NCI-H2227 (cell line): ENCODE results near the gene PGAP2.
"Not testable (repeated sequence)": the region's sequence is repeated elsewhere in the genome, so short reads cannot be mapped to it uniquely, and the experiment has no call there.

Experiments used
- DNase-seq: peaks from one replicate; lab custom pipeline; 2025; ENCODE audit not compliant: unreplicated experiment; lab: John Stamatoyannopoulos, UW

Gene PGAP2

DNA sequence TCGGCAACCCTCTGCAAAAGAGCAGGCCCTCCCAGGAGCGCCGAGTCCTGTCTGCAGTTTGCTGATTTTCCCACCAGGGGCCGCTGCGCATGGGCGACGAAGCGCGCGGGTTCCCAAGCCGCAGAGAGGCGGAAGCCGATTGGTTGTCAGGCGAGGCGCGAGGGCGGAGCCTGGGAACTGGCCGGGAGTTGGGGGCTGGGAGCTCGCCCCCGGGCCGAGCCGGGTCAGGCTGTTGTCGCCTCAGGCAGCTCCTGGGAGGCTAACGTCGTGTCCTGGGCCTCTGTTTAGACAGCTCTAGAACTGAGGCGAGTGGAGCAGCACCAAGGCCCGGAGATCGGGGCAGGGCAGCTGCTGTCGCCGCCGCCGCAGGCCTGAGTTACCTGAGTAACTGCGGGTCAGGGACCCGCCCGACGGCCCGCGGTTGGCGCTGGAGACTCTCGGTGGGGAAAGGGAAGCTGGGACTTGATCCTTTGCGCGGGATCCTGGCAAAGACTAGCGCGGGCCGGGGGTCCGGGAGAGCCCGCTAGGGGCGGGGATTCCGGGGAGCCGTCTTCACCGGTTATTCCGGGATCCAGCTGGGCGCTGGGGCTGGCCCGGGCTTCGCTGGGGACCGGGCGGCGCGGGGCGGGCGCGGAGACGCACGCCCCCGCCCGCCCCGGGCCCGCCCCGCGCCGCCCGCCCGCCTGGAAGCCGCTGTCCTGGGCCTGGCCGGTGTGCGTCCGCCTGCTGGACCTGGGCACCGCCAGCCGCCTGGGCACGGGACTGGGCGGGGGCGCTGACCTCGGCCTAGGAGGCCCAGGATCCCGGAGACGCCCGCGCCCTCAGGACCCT is 46.8 kb downstream of the PGAP2 start, which contains the start of gene STIM1:
STIM1 (plus strand) TSS at position 688 of the 831 bp plus-strand sequence. CDS start 607 bp downstream, outside the sequence.
- peak; percentile 99 for DNase-seq

DNA sequence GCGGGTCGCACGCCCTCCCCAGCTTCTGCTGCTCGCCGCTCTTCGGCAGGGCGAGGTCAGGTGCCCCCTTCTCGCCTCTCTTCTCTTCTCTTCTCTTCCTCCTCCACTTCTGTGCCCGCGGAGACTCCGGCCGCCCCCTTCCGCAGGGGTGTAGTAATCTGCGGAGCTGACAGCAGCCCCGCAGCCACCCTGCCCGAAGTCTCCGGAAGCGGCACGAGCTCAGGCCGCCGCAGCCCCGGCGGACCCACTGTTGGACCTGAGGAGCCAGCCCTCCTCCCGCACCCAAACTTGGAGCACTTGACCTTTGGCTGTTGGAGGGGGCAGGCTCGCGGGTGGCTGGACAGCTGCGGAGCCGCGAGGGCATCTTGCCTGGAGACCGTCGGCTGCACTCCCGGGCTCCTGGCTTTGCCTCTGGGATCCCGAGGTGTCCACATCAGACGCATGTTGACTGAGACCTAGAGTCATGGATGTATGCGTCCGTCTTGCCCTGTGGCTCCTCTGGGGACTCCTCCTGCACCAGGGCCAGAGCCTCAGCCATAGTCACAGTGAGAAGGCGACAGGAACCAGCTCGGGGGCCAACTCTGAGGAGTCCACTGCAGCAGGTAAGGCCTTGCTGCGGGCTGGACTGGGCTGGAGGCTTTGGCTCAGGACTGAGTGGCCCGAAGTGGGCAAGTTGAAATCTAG is 47.6 kb downstream of the PGAP2 start:
- DNase-seq = peak; percentile 64

- no peak for DNase-seq
These were observed 48.6 kb downstream of the PGAP2 start for GRCh38 chr11:3856856-3857553.

DNA sequence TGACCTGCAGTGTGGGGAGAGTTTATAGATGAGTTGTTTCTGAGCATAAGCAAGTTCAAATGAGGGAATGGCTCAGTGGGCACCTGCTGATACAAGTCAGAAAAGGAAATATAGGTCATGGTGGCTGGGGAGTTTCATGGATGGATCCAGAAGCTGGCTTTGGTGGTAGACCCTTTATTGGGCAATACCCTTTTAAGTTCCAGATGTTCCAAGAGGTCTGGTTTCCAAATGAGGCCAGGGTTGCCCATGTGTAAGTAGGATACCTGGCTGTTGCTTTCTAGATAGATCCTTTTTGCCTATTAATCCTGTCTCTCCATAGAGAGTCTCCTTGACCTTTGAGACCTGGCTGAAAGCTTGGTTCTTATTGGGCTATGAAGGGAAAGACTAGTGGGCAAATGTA is 49.3 kb downstream of the PGAP2 start:
- DNase-seq = no peak

GRCh38 chr11:3859373-3859881 is 51.1 kb downstream of the PGAP2 start:
- peak; percentile 69 for DNase-seq

GRCh38 chr11:3860375-3860774 is 52.0 kb downstream of the PGAP2 start:
- DNase-seq = no peak

DNA sequence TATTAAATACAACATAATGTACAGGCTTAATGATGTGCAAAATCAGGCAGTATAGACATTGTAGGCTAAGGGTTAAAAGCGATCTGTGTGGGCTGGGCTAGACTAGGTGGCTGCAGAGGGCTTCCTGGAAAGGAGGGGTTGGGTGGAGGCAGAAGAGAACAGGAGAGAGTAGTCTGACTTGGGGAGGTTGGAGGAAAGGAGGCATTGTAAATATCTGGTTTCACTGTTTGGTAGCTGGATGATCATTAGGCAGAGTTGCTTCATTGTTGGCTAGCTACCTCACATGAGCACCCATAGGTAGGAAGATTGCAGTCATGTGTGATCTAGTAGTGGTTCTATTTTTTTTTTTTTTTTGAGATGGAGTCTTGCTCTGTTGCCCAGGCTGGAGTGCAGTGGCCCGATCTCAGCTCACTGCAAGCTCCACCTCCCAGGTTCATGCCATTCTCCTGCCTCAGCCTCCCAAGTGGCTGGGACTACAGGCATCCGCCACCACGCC is 52.6 kb downstream of the PGAP2 start:
- DNase-seq = not testable (repeated sequence)

- no peak for DNase-seq
These were observed 53.3 kb downstream of the PGAP2 start for GRCh38 chr11:3861683-3862082.

GRCh38 chr11:3865388-3866193 is 57.2 kb downstream of the PGAP2 start:
- no peak for DNase-seq

- no peak for DNase-seq
These were observed 57.8 kb downstream of the PGAP2 start for GRCh38 chr11:3866206-3866605.

DNA sequence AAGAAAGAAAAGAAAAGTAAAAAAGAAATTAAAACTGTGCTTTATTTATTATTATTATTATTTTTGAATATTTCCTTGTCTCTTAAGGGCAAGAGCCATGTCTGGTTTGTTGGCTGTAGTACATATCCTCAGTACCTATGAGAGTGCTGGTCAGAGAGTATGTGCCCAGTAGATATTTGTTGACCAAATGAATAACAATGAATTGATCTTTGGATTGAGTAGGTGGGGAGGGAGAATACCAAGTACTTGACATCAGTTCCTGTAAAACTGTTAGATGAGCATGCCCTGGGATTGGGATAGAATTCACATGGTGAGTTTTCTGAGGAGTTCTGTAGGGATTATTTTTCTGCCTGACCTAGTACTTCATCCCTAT is 58.5 kb downstream of the PGAP2 start:
- DNase-seq = no peak

- DNase-seq = no peak
These were observed 59.1 kb downstream of the PGAP2 start for GRCh38 chr11:3867209-3868091.

- DNase-seq = no peak
These were observed 65.5 kb downstream of the PGAP2 start for GRCh38 chr11:3873712-3874349.
